ENCODE results near the gene HTD2. TPM values are rescaled to one million over a fixed set of nuclear protein-coding genes. Genes with fewer than 3 reads are reported as not detected.
A peak's percentile ranks its signal among the peaks of the same experiment; 100 is the strongest.

HTD2 gene
- total and polyA plus RNA-seq, 2 donors (not counting 1 experiment from before 2014, with no cell fraction given) = 4.2 to 8.8 TPM

GRCh38 chr3:58346368-58346767 is 40.0 kb downstream of the HTD2 start:
- CTCF ChIA-PET = interaction anchor here (1.0 to 15.0 kb wide), 2 partner anchors 8 to 9 kb away, joined by 3 to 349 read pairs; partner anchors contain the start of gene PXK
- POLR2A ChIA-PET = interaction anchor here (0.7 to 2.2 kb wide), 2 partner anchors 12 to 14 kb away, joined by 3 to 10 read pairs; no protein-coding TSS in a partner anchor
- Histone ChIP-seq H3K27ac (ENCODE audit: low read length in 2 of 2) (peak overlapping the region; percentile 19 to 57), H3K4me2 (replicated peaks; ENCODE audit: low read depth, low read length, poor library complexity, severe bottlenecking) (peak overlapping the region; percentile 27), H3K4me3 (ENCODE audit: control extremely low read depth in 1 of 5, extremely low read depth in 1 of 5, insufficient read depth in 1 of 5, low read depth in 2 of 5, low read length in 4 of 5) (no peak overlapping the region), H3K9me3 (ENCODE audit: control extremely low read depth in 1 of 3, control insufficient read depth in 2 of 3, insufficient read depth in 1 of 3, low read length in 2 of 3) (peaks cover 0 to 6% (median 0%) of the 10 kb centered on the region in 3 donors), H3K9ac (ENCODE audit: low read length) (no peak overlapping the region), H4K20me1 (ENCODE audit: control insufficient read depth, insufficient read depth, low read length, poor library complexity, severe bottlenecking) (no peaks in the 10 kb centered on the region), H2AFZ (ENCODE audit: insufficient read depth, low read depth, low read length, poor library complexity, severe bottlenecking) (no peak overlapping the region), H3K36me3 (replicated peaks in 1 of 2; ENCODE audit: control extremely low read depth in 1 of 2, control insufficient read depth in 1 of 2, extremely low read depth in 1 of 2, insufficient read depth in 2 of 2, low read length in 1 of 2) (peaks cover 0 to 20% of the 10 kb centered on the region in 2 experiments), H3K4me1 (ENCODE audit: control insufficient read depth in 2 of 2, insufficient read depth in 2 of 2, low read length in 2 of 2) (peaks cover 86 to 89% of the 10 kb centered on the region in 2 donors), H3K79me2 (ENCODE audit: control insufficient read depth, insufficient read depth, low read length) (peaks cover 77% of the 10 kb centered on the region), H3K27me3 (replicated peaks in 1 of 4; ENCODE audit: control extremely low read depth in 1 of 4, control insufficient read depth in 3 of 4, insufficient read depth in 4 of 4, low read length in 3 of 4) (no peaks in the 10 kb centered on the region)
- Mint-ChIP-seq H3K27me3 (no peaks in the 10 kb centered on the region), H3K9me3 (ENCODE audit: insufficient read depth) (no peaks in the 10 kb centered on the region), H3K4me3 (peak overlapping the region; percentile 51), H3K4me1 (peaks cover 82% of the 10 kb centered on the region), H3K27ac (peak overlapping the region; percentile 88)
- ATAC-seq (ENCODE audit: low read depth) (no peak), DNase-seq (no peak)
- intact Hi-C loops (cut with micrococcal nuclease) = no loop called here
- no CpG with 5 or more reads among the region's 2 CpGs for WGBS (ENCODE audit: insufficient coverage)
- TF ChIP-seq EZH2 (IDR thresholded peaks at IDR 0.05; ENCODE audit: borderline replicate concordance, insufficient read depth, low read depth, low read length, poor library complexity, severe bottlenecking) (no peak), CTCF (IDR thresholded peaks at IDR 0.05) (no peak)

GRCh38 chr3:58347984-58348383 is 41.7 kb downstream of the HTD2 start:
- Histone ChIP-seq H2AFZ (ENCODE audit: insufficient read depth, low read depth, low read length, poor library complexity, severe bottlenecking) (no peak overlapping the region), H3K9me3 (ENCODE audit: control extremely low read depth in 1 of 3, control insufficient read depth in 2 of 3, insufficient read depth in 1 of 3, low read length in 2 of 3) (peaks cover 0 to 9% (median 0%) of the 10 kb centered on the region in 3 donors), H3K4me2 (replicated peaks; ENCODE audit: low read depth, low read length, poor library complexity, severe bottlenecking) (peak overlapping the region; percentile 39), H4K20me1 (ENCODE audit: control insufficient read depth, insufficient read depth, low read length, poor library complexity, severe bottlenecking) (no peaks in the 10 kb centered on the region), H3K36me3 (replicated peaks in 1 of 2; ENCODE audit: control extremely low read depth in 1 of 2, control insufficient read depth in 1 of 2, extremely low read depth in 1 of 2, insufficient read depth in 2 of 2, low read length in 1 of 2) (peaks cover 0 to 22% of the 10 kb centered on the region in 2 experiments), H3K9ac (ENCODE audit: low read length) (peak overlapping the region; percentile 26), H3K79me2 (ENCODE audit: control insufficient read depth, insufficient read depth, low read length) (peaks cover 77% of the 10 kb centered on the region), H3K4me3 (ENCODE audit: control extremely low read depth in 1 of 5, extremely low read depth in 1 of 5, insufficient read depth in 1 of 5, low read depth in 2 of 5, low read length in 4 of 5) (peak overlapping the region in 1 of 5 experiments; percentile 15), H3K27me3 (replicated peaks in 1 of 4; ENCODE audit: control extremely low read depth in 1 of 4, control insufficient read depth in 3 of 4, insufficient read depth in 4 of 4, low read length in 3 of 4) (no peaks in the 10 kb centered on the region), H3K27ac (ENCODE audit: low read length in 2 of 2) (peak overlapping the region; percentile 78 to 80), H3K4me1 (ENCODE audit: control insufficient read depth in 2 of 2, insufficient read depth in 2 of 2, low read length in 2 of 2) (peaks cover 89 to 90% of the 10 kb centered on the region in 2 donors)
- WGBS (ENCODE audit: insufficient coverage) = no CpG with 5 or more reads among the region's 7 CpGs
- DNase-seq = no peak
- CTCF ChIA-PET = interaction anchor here (1.6 to 15.0 kb wide), 4 partner anchors 11 to 143 kb away, joined by 4 to 349 read pairs (median 10); partner anchors contain the start of genes HTD2, KCTD6, PXK and RPP14
- POLR2A ChIA-PET = interaction anchor here (0.7 to 1.5 kb wide), 3 partner anchors 8 to 13 kb away, joined by 3 to 4 read pairs (median 3); no protein-coding TSS in a partner anchor
- no peaks in the 10 kb centered on the region for H3K9me3 Mint-ChIP-seq (ENCODE audit: insufficient read depth)
- H3K4me1 Mint-ChIP-seq = peaks cover 87% of the 10 kb centered on the region
- H3K27me3 Mint-ChIP-seq = no peaks in the 10 kb centered on the region
- TF ChIP-seq EZH2 (IDR thresholded peaks at IDR 0.05; ENCODE audit: borderline replicate concordance, insufficient read depth, low read depth, low read length, poor library complexity, severe bottlenecking) (no peak), CTCF (IDR thresholded peaks at IDR 0.05) (no peak)
- H3K27ac Mint-ChIP-seq = peak overlapping the region; percentile 92
- intact Hi-C loops (cut with micrococcal nuclease) = loop anchor here (1.0 kb wide), 1 partner anchor 7 kb away; no protein-coding TSS in a partner anchor
- peak overlapping the region; percentile 69 for H3K4me3 Mint-ChIP-seq
- ATAC-seq (ENCODE audit: low read depth) = no peak

Data from B cell (primary cell).